Upper lobe of left lung (tissue), 4 donors: ENCODE measurements around the gene CT45A7.
"Not testable (repeated sequence)": the region's sequence is repeated elsewhere in the genome, so short reads cannot be mapped to it uniquely, and the experiment has no call there.

Experiments
- CTCF ChIP-seq, 6 experiments: fragments of 450-650 bp in 4 of 6; fragments of 200-600 bp in 2 of 6; sonication (generic) in 2 of 6; IDR thresholded peaks; one replicate each; pipeline ENCODE4 v1.5.1; 2016 to 2019; ENCODE audit warnings: antibody characterized with exemption in 6 of 6
- POLR2A ChIP-seq, 4 donors: fragments of 450-650 bp; IDR thresholded peaks; one replicate each; pipeline ENCODE4 v1.5.1; 2016 to 2017; ENCODE audit warnings: antibody characterized with exemption in 4 of 4, mild to moderate bottlenecking in 2 of 4
- POLR2AphosphoS5 ChIP-seq, 2 donors: sonication (generic); formaldehyde crosslinking; IDR thresholded peaks; one replicate each; pipeline ENCODE4 v1.5.1; 2017; ENCODE audit warnings: antibody characterized with exemption in 2 of 2

- not testable (repeated sequence) for TF ChIP-seq POLR2A, CTCF, POLR2AphosphoS5 (IDR thresholded peaks at IDR 0.05)
Observed at GRCh38 chrX:135854438-135854837, 17.4 kb upstream of the CT45A7 start, which contains the start of gene CT45A8.
